GM19351 (cell line): Measurements from ENCODE around the gene DOCK6.
"Not testable (repeated sequence)": the region's sequence is repeated elsewhere in the genome, so short reads cannot be mapped to it uniquely, and the experiment has no call there.

ENCODE experiments used
- ATAC-seq: cut with Tn5 transposase; IDR thresholded peaks from one replicate; pipeline ENCODE4 v1.9.1; 2021; ENCODE audit warnings: mild to moderate bottlenecking, moderate library complexity; ENCODE audit not compliant: unreplicated experiment

Gene DOCK6

DNA sequence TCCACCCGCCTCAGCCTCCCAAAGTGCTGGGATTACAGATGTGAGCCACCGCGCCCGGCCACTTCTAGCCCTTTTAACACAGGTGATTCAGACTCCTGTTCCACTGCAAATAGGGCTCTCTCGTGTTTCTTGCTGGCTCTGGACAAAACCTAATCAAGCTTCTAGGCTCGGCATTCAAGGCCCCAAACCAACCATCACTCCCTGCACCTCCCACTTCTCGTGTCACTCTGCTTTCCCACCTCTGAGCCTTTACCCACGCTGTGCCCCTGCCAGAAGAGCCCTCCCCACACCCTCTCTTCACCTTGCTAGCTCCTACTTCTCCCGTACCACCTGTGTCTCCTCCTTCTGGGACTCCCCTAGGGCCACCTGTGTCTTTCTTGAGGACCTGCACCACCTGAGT is 84.7 kb downstream of the DOCK6 start:
- ATAC-seq, result no peak

- ATAC-seq, result no peak
Measured at GRCh38 chr19:11176466-11177193, 85.7 kb downstream of the DOCK6 start.

- no peak for ATAC-seq
Measured at GRCh38 chr19:11175920-11176319, 86.4 kb downstream of the DOCK6 start.

DNA sequence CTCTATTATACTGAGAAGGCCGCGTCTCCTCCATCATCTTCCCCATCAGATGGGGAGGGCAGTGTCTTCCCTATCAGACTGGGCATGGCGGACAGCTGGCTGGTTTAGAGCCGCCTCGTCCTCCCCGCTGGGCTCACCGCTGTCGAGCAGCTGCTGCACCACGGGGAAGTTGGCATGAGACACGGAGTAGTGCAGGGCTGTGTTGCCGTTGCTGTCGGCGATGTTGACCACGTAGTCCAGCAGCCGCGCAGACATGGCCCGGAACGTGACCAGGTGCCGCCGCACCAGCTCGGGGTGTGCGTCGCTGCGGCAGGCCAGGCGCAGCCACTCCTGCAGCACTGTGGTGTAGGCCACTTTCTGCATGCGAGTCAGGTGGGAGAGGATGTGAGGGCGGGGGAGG is 88.0 kb downstream of the DOCK6 start:
- ATAC-seq, result no peak

DNA sequence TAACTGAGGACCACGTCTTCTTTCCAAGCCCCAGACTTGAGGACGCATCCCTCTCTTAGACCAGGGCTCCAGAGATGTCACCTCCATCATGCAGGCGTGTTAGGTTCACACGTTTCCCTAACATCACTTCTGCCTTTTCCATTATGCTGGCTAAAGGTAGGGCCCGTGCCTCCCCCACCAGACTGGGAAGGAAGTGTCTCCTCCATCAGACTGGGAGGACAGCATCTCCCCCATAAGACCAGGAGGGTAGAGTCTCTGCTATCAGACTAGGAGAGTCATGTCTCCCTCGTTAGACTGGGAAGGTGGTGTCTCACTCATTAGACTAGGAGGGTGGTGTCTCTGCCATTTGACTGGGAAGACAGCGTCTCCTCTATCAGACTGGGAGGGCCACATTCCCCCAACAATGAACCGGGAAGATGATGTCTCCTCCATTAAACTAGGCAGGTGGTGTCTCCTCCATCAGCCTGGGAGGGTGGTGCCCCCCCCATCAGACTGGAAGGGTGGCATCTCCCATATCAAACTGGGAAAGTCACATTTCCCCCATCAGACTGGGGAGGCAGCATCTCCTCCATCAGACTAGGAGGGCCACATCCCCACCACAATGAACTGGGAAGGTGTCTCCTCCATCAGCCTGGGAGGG is 88.7 kb downstream of the DOCK6 start:
- no peak for ATAC-seq

GRCh38 chr19:11172576-11172975 is 89.7 kb downstream of the DOCK6 start:
- no peak for ATAC-seq

DNA sequence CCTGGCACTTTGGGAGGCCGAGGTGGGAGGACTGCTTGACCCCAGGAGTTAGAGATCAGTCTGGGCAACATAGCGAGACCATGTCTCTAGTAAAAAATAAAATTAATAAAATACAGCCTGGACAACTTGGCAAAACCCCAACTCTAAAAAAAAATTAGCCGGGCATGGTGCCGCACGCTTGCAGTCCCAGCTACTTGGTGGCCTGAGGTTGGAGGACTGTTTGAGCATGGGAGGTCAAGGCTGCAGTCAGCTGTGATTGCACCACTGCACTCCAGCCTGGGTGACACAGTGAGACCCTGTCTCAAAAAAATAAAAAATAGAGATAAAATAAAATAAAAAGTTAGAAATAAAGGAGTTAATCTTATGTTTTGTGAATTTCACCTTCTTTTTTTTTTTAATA is 91.2 kb downstream of the DOCK6 start:
- ATAC-seq, result no peak

GRCh38 chr19:11169896-11170678 is 92.2 kb downstream of the DOCK6 start:
- no peak for ATAC-seq

DNA sequence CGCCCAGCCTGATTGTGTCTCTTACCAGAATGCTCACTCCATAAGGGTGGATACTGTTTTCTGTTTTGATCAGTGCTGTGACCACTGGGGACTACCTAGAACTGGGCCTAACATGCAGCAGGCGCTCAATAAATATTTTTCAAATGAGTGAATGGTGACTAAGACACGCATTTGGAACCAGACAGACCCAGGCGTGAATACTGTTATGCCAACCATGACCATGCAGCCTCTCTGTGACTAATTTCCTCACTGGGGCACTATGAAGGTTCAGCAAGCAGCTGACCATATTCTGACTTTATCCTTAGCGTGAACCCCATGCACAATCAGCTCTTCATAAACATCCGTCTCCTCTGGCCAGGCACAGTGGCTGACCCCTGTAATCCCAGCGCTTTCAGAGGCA is 93.8 kb downstream of the DOCK6 start:
- ATAC-seq, result no peak

DNA sequence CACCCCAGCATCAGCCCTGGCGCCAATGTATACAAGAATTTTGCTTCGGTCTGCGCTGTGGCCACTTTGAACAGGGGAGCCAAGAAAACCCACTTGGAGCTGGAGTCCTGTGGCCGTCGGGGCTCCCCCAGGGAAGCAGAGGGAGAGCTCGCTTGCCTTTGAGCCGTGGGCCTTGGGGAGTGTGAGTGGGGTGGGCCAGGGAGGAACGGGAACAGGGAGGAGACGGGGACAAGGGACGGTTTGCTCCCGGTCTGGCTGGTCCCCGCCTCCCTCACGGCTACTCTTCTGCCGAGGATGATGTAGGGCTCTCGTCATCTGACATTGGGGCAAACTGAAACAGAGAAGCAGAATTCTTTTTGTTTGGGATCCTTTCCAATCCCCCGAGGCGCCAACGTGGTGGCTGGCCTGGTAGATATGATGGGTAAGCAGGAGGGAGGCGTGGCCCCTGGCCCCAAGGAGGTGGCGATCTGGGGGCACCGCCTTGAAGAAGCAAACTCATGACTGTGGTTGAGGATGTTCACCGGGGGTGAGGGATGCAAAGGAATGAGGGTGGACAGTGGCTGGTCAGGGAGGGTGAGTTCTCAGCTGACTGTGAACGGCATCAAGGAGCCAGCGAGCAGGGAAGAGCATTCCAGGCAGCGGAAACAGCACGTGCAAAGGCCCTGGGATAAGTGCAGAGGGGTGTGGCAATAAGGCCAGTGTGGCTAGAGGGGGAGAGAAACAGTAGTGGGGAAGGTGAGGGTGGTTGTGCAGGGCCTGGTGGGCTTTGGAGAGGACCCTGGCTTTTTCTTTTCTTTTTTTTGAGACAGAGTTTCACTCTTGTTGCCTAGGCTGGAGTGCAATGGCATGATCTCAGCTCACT is 95.8 kb downstream of the DOCK6 start:
- no peak for ATAC-seq

- no peak for ATAC-seq
Measured at GRCh38 chr19:11165486-11166030, 96.8 kb downstream of the DOCK6 start.

GRCh38 chr19:11164879-11165406 is 97.4 kb downstream of the DOCK6 start:
- no peak for ATAC-seq

- no peak for ATAC-seq
Measured at GRCh38 chr19:11164296-11164695, 98.0 kb downstream of the DOCK6 start.

- ATAC-seq, result not testable (repeated sequence)
Measured at GRCh38 chr19:11160440-11160768, 101.9 kb downstream of the DOCK6 start.

- no peak for ATAC-seq
Measured at GRCh38 chr19:11159598-11160439, 102.5 kb downstream of the DOCK6 start.

DNA sequence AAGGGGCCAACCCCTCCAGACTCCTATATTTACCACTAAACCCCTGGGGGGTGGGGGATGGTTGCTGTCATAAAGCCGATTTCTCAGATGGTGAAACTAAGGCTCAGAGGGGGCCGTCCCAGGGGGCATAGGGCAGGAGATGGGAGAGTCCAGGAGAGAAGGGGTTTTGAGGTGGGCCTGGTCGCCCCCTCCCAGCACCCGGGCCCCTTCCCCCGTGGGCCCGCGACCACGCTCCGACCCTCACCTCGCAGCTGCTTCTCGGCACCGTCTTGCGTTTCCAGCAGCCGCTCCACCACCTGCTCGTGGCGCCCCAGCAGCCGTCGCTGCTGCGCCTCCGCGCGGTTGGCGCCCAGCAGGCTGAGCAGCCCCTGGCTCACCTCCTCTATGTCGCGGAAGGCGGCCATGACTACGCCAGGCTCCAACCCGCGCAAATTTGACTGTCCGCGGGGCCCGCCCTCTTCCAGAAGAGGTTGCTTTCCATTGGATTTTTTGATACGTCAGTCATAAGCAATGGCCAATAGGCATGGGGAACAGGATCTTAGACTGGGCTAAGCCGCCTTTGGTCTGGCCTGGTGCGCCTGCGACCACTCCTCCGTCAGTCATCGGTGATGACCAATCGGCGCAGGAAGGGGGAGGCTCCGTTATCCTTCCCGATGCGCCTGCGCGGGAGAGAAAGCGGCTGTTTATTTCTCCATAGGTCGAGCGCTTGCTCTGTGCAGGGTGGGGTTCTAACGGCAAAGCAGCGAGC is 106.8 kb downstream of the DOCK6 start, which contains the start of gene SPC24:
TSS of gene SPC24 (minus strand) at position 410 of the 748 bp plus-strand sequence. CDS start at position 404, 6 bp downstream.
- ATAC-seq, result peak; percentile 96

DNA sequence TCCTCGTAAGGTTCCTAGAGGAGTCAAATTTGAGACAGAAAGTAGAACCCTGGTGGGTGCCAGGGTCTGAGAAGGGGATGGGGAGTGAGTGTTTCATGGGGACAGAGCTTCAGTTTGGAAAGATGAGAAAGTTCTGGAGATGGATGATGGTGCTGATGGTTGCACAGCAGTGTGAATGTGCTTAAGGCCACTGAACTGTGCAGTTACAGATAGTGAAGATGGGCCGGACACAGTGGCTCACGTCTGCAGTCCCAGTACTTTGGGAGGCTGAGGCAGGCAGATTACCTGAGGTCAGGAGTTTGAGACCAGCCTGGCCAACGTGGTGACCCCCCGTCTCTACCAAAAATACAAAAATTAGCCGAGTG is 107.7 kb downstream of the DOCK6 start:
- ATAC-seq, result no peak

DNA sequence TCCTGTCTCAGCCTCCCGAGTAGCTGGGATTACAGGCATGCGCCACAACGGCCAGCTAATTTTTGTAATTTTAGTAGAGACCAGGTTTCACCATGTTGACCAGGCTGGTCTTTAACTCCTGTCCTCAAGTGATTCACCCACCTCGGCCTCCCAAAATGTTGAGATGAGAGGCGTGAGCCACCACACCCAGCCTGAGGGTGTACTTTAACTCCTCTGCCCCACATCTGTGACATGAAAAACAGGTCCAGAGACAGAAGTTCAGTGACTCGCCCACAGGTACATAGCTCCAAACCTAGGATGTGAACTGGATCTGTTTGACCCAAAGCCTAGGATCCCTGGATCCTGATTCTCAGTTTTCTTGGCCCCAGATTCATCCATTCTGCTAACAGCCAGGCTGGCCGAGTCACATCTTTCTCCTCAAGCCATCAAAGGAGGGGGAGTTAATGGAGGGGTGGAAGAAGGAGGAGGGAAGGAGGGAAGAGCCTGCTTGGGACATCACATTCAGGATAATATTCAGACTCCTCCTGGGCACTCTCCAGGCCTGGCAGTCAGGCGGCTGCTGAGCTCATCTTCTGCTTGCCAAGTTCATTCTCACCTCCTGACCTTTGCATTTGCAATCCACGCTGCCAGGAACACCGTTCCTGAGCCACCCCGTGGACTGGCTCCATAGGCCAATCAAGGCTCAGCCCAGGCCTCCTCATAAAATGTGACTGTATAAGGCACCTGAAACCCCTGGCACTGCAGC is 109.8 kb downstream of the DOCK6 start:
- no peak for ATAC-seq
